OCI-LY3 (cell line): Measurements from ENCODE around the gene PTPRD.

Experiments used
- H2AFZ ChIP-seq: fragments of 200-600, 300-600 bp; shearing (Covaris generic); 2 replicates; pipeline ENCODE4 v1.6.0; 2014; ENCODE audit warnings: antibody characterized with exemption, low read depth, low read length
- H3K27ac ChIP-seq: fragments of 200-600, 300-600 bp; sonication (generic); 2 replicates; pipeline ENCODE4 v1.5.1; 2014; ENCODE audit warnings: mild to moderate bottlenecking, low read length, moderate library complexity, mixed read lengths
- H3K27me3 ChIP-seq: fragments of 200-600, 300-600 bp; sonication (generic); 2 replicates; pipeline ENCODE4 v1.6.1; 2014; ENCODE audit warnings: low read depth, low read length, mixed read lengths
- H3K36me3 ChIP-seq: fragments of 200-600, 300-600 bp; sonication (generic); replicated peaks from 2 replicates; pipeline ENCODE3; 2014; ENCODE audit warnings: low read depth, low read length, mixed read lengths
- H3K4me1 ChIP-seq: fragments of 300-600, 200-600 bp; sonication (generic); 2 replicates; pipeline ENCODE4 v1.6.1; 2014; ENCODE audit warnings: low read length, mixed read lengths
- H3K4me2 ChIP-seq: fragments of 200-600, 300-600 bp; sonication (generic); 2 replicates; pipeline ENCODE4 v1.6.1; 2014; ENCODE audit warnings: low read length, mixed read lengths
- H3K4me3 ChIP-seq: fragments of 300-600, 200-600 bp; sonication (generic); 2 replicates; pipeline ENCODE4 v1.5.1; 2014; ENCODE audit warnings: antibody characterized with exemption, mild to moderate bottlenecking, low read length, moderate library complexity
- H3K79me2 ChIP-seq: fragments of 300-600, 200-600 bp; shearing (Covaris generic); 2 replicates; pipeline ENCODE4 v1.6.1; 2014; ENCODE audit warnings: mild to moderate bottlenecking, low read length, mixed read lengths
- H3K9ac ChIP-seq: fragments of 300-600, 200-600 bp; shearing (Covaris generic); 2 replicates; pipeline ENCODE4 v1.6.0; 2014; ENCODE audit warnings: mild to moderate bottlenecking, low read length, moderate library complexity
- H3K9me3 ChIP-seq: fragments of 200-600, 300-600 bp; shearing (Covaris generic); 2 replicates; pipeline ENCODE4 v1.6.1; 2014; ENCODE audit warnings: low read length, mixed read lengths; ENCODE audit not compliant: insufficient read depth
- H4K20me1 ChIP-seq: fragments of 200-600, 300-600 bp; sonication (generic); 2 replicates; pipeline ENCODE4 v1.6.1; 2016; ENCODE audit warnings: low read length, mixed read lengths; ENCODE audit not compliant: insufficient read depth
- CTCF ChIP-seq: fragments of 200-600, 300-600 bp; sonication (generic); IDR thresholded peaks from 2 replicates; pipeline ENCODE4 v1.5.1; 2014; ENCODE audit warnings: antibody characterized with exemption, low read length, low read depth
- EZH2phosphoT487 ChIP-seq: fragments of 200-600 bp; shearing (Covaris generic); IDR thresholded peaks from 2 replicates; pipeline ENCODE4 v1.6.1; 2018; ENCODE audit warnings: antibody characterized with exemption, mixed run types, low read depth

PTPRD gene

GRCh38 chr9:9750719-9751118 is 862.1 kb downstream of the PTPRD start:
- no peaks in the 10 kb centered on the region for H3K9me3 ChIP-seq
- H3K4me3 ChIP-seq: no peak overlapping the region
- no peaks in the 10 kb centered on the region for H3K4me1 ChIP-seq
- no peak for TF ChIP-seq CTCF
- no peak for TF ChIP-seq EZH2phosphoT487
- H3K9ac ChIP-seq: no peak overlapping the region
- no peaks in the 10 kb centered on the region for H4K20me1 ChIP-seq
- 0 out of 2 replicates have a peak, but pooled peaks cover 3% of the 10 kb centered on the region for H3K27me3 ChIP-seq
- no peaks in the 10 kb centered on the region for H3K79me2 ChIP-seq
- no peak overlapping the region for H3K27ac ChIP-seq
- no peaks in the 10 kb centered on the region for H3K36me3 ChIP-seq
- no peak overlapping the region for H3K4me2 ChIP-seq
- no peak overlapping the region for H2AFZ ChIP-seq

- Histone ChIP-seq H3K4me1 (no peaks in the 10 kb centered on the region), H2AFZ (no peak overlapping the region)
- TF ChIP-seq CTCF: no peak
- no peak for TF ChIP-seq EZH2phosphoT487
Observed at GRCh38 chr9:9749591-9749990, 863.2 kb downstream of the PTPRD start.

GRCh38 chr9:9747787-9748186 is 865.0 kb downstream of the PTPRD start:
- Histone ChIP-seq H3K4me2 (no peak overlapping the region), H3K4me1 (no peaks in the 10 kb centered on the region), H2AFZ (no peak overlapping the region), H3K9me3 (no peaks in the 10 kb centered on the region), H3K9ac (no peak overlapping the region), H3K27me3 (no peaks in the 10 kb centered on the region), H3K36me3 (no peaks in the 10 kb centered on the region), H3K27ac (no peak overlapping the region), H4K20me1 (no peaks in the 10 kb centered on the region), H3K79me2 (no peaks in the 10 kb centered on the region), H3K4me3 (no peak overlapping the region)
- TF ChIP-seq EZH2phosphoT487 (no peak), CTCF (no peak)

More at GRCh38 chr9:9749591-9749990, 863.2 kb downstream of the PTPRD start:
- no peak overlapping the region for H3K4me3 ChIP-seq
- no peaks in the 10 kb centered on the region for H3K9me3 ChIP-seq
- no peaks in the 10 kb centered on the region for H3K36me3 ChIP-seq
- H3K9ac ChIP-seq: no peak overlapping the region
- H3K4me2 ChIP-seq: no peak overlapping the region
- H3K27me3 ChIP-seq: no peaks in the 10 kb centered on the region
- H4K20me1 ChIP-seq: no peaks in the 10 kb centered on the region
- H3K79me2 ChIP-seq: no peaks in the 10 kb centered on the region
- H3K27ac ChIP-seq: no peak overlapping the region

GRCh38 chr9:9746826-9747225 is 866.0 kb downstream of the PTPRD start:
- no peak overlapping the region for H3K9ac ChIP-seq
- H3K36me3 ChIP-seq: no peaks in the 10 kb centered on the region
- H3K79me2 ChIP-seq: no peaks in the 10 kb centered on the region
- H2AFZ ChIP-seq: no peak overlapping the region
- H3K4me1 ChIP-seq: no peaks in the 10 kb centered on the region
- TF ChIP-seq EZH2phosphoT487 (no peak), CTCF (no peak)
- H3K9me3 ChIP-seq: no peaks in the 10 kb centered on the region
- no peaks in the 10 kb centered on the region for H3K27me3 ChIP-seq
- H3K27ac ChIP-seq: no peak overlapping the region
- H4K20me1 ChIP-seq: no peaks in the 10 kb centered on the region
- no peak overlapping the region for H3K4me2 ChIP-seq
- no peak overlapping the region for H3K4me3 ChIP-seq
